D721Med (cell line): ENCODE measurements around the gene NRP2.

Source experiments
- DNase-seq: peaks from one replicate; pipeline ENCODE4 v3.0.0; 2011; ENCODE audit warnings: low spot score; ENCODE audit not compliant: insufficient read length
- FAIRE-seq: peaks from 2 replicates; lab custom pipeline; 2011; peaks lifted over from hg19 to GRCh38; lab: Jason Lieb, UNC
- TF ChIP-seq, protein P1 (sequence below): IDR thresholded peaks from 2 replicates; pipeline ENCODE4 v1.5.1; 2012; ENCODE audit warnings: mild to moderate bottlenecking, control low read depth; ENCODE audit not compliant: insufficient read depth; ENCODE audit errors: missing control alignments

Gene NRP2

DNA sequence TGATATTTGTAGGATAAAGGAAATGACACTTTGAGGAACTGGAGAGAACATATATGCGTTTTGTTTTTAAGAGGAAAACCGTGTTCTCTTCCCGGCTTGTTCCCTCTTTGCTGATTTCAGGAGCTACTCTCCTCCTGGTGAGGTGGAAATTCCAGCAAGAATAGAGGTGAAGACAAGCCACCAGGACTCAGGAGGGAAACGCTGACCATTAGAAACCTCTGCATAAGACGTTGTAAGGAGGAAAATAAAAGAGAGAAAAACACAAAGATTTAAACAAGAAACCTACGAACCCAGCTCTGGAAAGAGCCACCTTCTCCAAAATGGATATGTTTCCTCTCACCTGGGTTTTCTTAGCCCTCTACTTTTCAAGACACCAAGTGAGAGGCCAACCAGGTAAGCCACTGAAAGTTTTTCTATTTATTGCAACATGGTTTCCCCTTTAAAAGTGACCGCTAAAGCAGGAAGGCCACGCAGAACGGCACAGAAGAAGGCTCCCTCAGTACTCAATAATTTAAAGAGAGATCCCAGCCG lies 735 bp downstream of the NRP2 start:
- no peak for FAIRE-seq
- DNase-seq, result no peak
- TF ChIP-seq, protein P1, sequence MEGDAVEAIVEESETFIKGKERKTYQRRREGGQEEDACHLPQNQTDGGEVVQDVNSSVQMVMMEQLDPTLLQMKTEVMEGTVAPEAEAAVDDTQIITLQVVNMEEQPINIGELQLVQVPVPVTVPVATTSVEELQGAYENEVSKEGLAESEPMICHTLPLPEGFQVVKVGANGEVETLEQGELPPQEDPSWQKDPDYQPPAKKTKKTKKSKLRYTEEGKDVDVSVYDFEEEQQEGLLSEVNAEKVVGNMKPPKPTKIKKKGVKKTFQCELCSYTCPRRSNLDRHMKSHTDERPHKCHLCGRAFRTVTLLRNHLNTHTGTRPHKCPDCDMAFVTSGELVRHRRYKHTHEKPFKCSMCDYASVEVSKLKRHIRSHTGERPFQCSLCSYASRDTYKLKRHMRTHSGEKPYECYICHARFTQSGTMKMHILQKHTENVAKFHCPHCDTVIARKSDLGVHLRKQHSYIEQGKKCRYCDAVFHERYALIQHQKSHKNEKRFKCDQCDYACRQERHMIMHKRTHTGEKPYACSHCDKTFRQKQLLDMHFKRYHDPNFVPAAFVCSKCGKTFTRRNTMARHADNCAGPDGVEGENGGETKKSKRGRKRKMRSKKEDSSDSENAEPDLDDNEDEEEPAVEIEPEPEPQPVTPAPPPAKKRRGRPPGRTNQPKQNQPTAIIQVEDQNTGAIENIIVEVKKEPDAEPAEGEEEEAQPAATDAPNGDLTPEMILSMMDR, result no peak

DNA sequence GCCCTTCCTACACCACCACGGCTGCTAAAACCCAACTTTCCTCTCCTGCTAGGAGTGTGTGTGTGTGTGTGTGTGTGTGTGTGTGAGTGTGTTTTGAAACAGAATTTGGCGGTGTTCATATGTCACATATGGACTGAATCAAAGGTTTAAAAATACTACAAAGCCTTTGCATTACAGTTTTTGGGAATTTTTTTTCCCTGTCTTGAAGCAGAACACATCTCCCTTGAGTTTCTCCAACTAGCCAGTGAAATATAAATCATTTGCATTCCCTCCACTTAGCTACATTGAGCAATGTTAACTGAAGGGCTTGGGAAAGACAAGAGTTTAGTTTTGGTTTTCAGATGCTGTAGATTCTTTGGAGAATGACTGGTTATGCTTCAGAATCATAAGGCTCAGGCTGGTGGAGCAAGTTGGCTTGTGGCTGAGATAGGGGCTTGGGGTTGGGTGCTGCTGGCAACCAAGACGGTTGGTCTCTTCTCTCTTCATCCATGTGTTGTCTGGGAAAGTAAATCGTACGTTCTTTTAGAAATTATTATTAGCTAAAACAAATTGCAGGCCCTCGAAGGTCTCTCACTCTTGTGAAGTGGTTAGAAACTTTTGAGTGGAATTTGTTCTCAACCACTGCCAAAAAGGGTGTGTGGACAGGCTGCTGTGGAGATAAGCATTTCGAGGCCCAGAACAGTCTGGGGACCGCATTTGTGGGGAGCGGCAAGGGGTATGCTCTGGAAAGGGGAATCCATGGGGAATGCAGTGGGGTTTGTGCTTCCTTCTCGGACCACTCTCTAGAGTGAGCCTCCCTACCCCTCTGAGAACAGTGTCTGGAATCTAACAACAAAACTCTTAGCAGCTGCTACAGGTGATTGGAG lies 1.4 kb downstream of the NRP2 start:
- TF ChIP-seq, protein P1, result no peak
- FAIRE-seq (no peak), DNase-seq (no peak)

DNA sequence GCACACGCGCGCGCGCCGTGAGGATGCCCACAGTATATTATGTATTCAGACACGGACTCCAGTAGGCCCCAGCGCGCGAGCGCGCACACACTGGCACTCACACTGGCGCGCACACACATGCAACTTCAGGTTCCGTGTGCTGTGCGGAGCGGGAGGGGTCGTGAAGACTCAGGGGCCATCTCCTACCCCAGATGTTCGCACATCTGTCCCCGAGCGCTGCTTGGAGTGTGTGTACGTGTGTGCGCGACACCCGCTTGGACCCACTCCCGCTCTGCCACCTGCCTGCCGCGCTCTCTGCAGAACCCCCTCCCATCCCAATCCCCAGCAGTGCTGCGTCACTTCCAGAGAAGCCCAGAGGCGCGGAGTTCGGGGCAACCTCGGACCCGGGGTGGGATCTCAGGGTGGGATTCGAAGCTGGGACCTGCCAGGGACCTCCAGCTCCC lies 2.6 kb downstream of the NRP2 start:
- DNase-seq (no peak), FAIRE-seq (no peak)
- TF ChIP-seq, protein P1, result no peak

DNA sequence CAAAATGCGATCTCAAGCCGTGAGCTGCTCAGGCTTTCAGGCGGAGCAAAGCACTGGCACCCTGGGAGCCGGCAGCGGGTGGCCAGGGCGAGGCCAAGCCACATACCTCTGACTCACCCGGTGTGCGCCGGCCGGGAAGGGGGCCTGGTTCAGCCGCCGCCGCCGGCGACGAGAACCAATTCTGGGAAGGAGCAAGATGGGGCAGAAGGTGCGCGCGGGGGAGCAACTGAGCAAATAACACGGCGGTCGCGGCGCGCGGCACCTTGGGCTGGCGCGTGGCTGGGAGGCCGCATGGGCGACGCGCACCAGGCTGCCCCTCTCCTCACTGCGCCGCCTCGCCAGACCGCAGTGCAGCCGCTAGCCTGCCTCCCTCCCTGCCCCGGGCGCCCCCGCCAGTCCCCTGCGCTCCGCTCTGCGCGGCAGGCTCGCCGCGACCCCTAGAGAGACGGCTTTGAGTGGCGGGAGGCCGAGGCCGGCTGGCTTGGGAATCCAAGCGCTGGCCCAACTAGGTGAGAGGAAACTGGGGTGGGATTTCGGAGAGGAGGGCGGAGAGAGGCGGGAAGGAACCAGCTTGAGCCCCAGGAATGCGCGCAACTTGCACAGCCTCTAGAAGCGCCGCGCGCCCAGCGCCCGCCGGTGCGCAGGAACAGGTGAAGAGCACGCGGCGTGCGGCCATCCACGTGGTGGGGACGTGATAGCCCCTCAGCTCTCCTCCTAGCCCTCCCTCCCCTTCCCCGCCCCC lies 3.2 kb downstream of the NRP2 start:
- TF ChIP-seq, protein P1, result no peak
- DNase-seq, result no peak
- FAIRE-seq, result no peak

DNA sequence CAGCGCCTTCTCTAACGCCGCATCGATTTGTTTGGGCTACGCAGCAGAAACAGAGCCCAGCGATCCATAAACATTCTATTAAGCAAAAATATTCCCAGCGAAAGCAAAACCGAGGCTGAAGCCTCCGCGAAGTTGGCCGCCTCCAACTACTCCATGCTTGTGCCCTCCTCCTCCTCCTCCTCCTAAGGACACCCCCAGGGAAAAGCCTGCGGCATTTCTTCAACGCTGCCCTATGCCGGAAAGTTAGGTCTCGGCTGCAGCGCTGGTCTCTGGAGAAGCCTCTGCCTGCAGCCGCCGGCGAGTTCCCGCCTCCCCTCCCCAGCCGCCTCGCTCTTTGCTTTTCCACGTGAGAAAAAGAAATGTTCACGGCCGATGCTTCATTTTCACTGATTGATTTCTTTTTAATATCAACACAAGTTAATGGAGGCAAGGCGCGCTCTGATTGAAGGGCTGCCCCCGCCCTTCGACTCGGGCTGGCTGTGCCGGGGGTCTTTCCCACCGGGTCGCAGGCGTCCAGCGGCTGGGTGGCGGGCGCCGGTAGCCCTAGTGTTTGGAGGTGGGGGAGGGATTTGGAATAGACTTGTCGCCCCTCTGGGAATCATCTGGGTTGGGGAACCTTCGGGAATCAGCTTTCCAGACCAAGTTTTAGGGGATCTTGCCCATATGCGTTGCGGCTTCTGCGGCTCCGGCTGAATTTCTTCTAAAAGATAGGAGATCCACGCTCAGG lies 3.9 kb downstream of the NRP2 start:
- DNase-seq (no peak), FAIRE-seq (no peak)
- TF ChIP-seq, protein P1, result no peak

DNA sequence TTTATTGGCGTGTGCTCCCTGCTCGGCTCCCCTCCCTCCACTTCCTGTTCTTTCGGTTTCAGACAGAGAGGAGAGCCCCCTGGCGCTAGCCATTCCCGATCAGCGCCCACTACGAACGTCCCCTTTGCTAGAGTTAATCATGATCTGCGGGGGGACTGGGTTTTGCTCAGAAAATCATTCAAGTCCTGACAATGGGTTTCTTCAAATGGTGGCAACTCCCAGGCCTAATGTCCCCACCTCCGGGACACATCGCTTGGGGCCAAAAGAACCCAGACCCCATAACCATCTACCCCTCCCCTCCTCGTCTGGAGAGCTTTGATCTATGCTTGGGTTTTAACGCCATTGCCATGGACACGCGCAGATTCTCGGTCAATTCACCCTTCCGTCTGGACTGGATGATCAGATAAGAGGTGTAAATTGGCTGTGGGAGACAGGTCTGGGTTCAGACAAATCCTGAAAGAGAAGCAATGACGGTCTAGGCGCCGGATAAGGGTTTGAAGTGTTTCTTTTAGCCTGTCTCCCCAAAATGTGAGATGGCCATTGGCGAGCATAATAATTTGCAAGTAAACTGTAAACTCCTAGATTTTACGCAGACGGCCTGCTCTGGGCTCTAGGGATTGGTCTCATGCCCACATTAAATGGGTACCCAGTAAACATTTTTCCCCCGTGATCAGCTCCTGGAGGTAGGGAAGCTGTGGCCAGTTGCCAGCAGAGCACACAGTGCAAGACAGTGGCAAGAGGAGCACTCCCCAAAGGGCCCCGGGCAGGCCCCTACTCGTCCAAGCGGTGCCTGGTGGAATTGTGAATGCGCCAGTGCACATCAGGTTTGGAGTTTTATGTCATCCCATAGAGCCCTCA lies 4.7 kb downstream of the NRP2 start:
- FAIRE-seq (no peak), DNase-seq (no peak)
- TF ChIP-seq, protein P1, result no peak
